8988T (cell line): ENCODE data around the gene PCCB.
"Not testable (repeated sequence)": the region's sequence is repeated elsewhere in the genome, so short reads cannot be mapped to it uniquely, and the experiment has no call there.

Source experiments
- DNase-seq: peaks from one replicate; pipeline ENCODE4 v3.0.0; 2011

Gene PCCB

GRCh38 chr3:136263251-136263650, 13.1 kb downstream of the PCCB start:
- no peak for DNase-seq

GRCh38 chr3:136266468-136267125, 16.5 kb downstream of the PCCB start:
- not testable (repeated sequence) for DNase-seq

DNA sequence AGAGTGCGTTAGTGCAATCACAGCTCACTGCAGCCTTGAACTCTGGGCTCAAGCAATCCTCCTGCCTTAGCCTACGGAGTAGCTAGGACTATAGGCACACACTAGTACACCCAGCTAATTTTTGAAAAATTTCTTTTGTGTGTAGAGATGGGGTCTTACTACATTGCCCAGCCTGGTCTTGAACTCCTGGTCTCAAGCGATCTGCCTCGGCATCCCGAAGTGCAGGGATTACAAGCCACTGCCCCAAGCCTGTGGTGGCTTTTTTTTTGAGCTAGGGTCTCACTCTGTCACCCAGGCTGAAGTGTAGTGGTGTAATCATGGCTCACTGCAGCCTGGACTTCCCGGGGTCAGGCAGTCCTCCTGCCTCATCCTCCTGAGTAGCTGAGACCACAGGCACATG, 17.1 kb downstream of the PCCB start:
- no peak for DNase-seq

DNA sequence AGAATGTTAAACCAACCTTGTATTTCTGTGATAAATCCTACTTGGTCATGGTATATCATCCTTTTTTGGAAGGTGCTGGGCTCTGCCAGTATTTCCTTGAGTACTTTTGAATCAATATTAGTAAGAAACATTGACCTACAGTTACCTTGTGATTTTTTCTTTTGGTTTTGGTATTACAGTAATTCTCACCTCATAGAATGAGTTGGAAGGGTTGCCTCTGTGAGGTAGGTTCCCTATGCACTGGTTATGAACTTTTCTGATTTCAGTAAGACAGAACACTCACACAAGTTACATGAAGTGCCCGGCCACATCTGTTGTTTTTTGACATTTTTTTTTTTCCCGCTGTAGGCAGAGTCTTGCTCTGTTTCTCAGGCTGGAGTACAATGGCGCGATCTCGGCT, 20.0 kb downstream of the PCCB start:
- DNase-seq, result no peak

- DNase-seq, result not testable (repeated sequence)
These were observed 21.5 kb downstream of the PCCB start for GRCh38 chr3:136271626-136272025.

- no peak for DNase-seq
These were observed 26.1 kb downstream of the PCCB start for GRCh38 chr3:136276049-136276755.

- no peak for DNase-seq
These were observed 27.0 kb downstream of the PCCB start for GRCh38 chr3:136277115-136277514.

GRCh38 chr3:136277634-136278033, 27.5 kb downstream of the PCCB start:
- DNase-seq, result no peak

DNA sequence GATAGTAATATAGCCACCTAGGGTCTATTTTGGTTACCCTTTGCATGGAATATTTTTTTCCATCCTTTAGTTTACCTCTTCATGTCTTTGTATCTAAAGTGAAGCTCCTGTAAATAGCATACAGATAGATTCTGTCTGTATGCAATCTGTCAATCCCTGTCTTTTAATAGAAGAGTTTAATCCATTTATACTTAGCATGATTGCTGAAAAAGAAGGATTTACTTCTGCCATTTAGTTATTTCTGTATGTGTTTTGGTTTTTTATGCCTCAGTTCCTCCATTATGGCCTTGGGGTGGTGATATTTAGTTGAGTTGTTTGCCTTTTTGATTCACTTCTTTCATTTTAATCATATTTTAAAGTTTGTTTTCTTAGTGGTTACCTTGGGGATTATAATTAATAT, 29.0 kb downstream of the PCCB start:
- DNase-seq, result no peak

DNA sequence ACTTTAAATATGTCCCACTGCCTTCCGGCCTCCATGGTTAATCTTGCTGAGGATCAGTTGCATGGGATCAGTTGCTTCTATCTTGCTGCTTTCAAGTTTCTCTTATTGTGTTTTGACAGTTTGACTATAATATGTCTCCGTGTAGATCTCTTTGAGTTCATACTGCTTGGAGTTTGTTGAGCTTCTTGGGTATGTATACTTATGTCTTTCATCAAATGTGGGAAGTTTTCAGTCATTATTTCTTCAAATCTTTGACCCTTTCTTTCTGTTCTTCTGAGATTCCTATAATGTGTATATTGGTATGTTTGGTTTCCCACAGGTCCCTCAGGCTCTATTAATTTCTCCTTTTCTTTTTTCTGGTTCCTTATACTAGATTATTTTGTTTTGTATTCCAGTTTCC, 30.8 kb downstream of the PCCB start:
- no peak for DNase-seq

GRCh38 chr3:136281966-136282520, 31.9 kb downstream of the PCCB start:
- DNase-seq, result no peak

DNA sequence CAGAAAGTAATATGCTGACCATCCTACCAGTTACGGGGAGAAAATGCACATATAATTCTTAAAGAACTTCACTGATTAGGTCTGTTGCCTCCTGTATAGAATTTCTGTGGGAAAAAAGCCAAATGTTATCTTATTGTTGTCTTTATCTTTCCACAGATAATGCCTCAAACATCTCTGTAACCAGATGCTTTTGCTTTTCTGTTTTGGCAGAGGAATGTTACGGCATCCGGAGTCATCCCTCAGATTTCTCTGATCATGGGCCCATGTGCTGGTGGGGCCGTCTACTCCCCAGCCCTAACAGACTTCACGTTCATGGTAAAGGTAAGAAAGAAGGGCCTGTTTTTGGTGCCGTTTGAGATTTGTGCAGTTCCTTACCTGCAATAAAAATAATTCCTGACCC, 33.5 kb downstream of the PCCB start:
- DNase-seq, result no peak

- DNase-seq, result no peak
These were observed 41.2 kb downstream of the PCCB start for GRCh38 chr3:136291302-136291701.

- DNase-seq, result no peak
These were observed 42.4 kb downstream of the PCCB start for GRCh38 chr3:136292500-136292899.

DNA sequence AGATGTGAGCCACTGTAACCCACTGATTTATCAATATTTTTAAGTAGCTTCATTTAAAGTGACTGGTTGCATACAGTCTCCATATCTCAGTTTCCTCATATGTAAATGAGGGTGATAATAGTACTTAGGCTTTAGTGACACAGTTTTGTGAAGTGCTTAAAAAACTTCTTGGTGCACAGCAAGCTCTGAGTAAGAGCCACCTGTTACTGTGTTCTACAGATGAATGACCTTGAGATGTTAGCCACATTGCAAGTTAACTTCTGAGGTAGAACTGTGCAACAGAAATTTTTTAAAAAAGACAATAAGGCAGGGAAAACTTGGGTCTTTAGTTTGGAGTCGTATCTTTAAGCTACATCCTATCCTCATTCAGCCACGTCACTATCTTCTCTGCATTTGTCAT, 43.1 kb downstream of the PCCB start:
- DNase-seq, result no peak

- DNase-seq, result no peak
These were observed 44.0 kb downstream of the PCCB start for GRCh38 chr3:136294176-136294575.

- no peak for DNase-seq
These were observed 46.8 kb downstream of the PCCB start for GRCh38 chr3:136296960-136297359.

- no peak for DNase-seq
These were observed 47.7 kb downstream of the PCCB start for GRCh38 chr3:136297826-136298225.

- no peak for DNase-seq
These were observed 50.3 kb downstream of the PCCB start for GRCh38 chr3:136300444-136300843.

- no peak for DNase-seq
These were observed 55.7 kb downstream of the PCCB start for GRCh38 chr3:136305879-136306278.

GRCh38 chr3:136311261-136311660, 61.1 kb downstream of the PCCB start:
- DNase-seq, result no peak

DNA sequence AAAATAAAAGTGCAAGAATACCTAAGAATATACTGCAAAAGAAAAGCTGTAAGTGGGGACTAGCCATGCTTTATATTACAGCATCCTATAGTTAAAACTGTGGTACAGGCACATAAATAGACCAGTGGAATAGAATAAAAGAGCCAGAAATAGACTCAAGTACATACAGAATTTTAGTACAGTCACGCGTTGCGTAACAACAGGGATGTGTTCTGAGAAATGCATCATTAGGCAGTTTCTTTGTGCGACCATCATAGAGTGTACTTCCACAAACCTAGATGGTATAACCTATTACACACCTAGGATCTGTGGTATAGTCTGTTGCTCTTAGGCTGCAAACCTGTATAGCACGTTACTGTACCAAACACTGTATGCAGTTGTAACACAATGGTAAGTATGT, 61.8 kb downstream of the PCCB start:
- no peak for DNase-seq

- no peak for DNase-seq
These were observed 76.2 kb downstream of the PCCB start for GRCh38 chr3:136326316-136326715.

- DNase-seq, result no peak
These were observed 77.5 kb downstream of the PCCB start for GRCh38 chr3:136327671-136328070.

GRCh38 chr3:136329593-136329992, 79.5 kb downstream of the PCCB start:
- no peak for DNase-seq
